H1 (cell line): ENCODE measurements around the gene MPHOSPH9. TPM values are rescaled to one million over a fixed set of nuclear protein-coding genes. Genes with fewer than 3 reads are reported as not detected.

Source experiments
- CTCF ChIA-PET: fragments of 300-600 bp; sonication (Branson Sonifier 250); formaldehyde crosslinking; loops from one replicate; lab custom pipeline; 2021; ENCODE audit not compliant: partially characterized antibody; lab: Charles Lee
- POLR2A ChIA-PET: fragments of 300-600 bp; sonication (Branson Sonifier 250); formaldehyde crosslinking; loops from one replicate; lab custom pipeline; 2021; ENCODE audit warnings: inconsistent platforms; ENCODE audit not compliant: partially characterized antibody; lab: Charles Lee
- DNase-seq, 2 experiments: peaks; one replicate each; pipeline versions ENCODE4 v3.0.0 to v3.0.0-alpha.2; 2010 to 2022; ENCODE audit warnings: low spot score in 2 of 2, low read depth in 1 of 2, mixed read lengths in 1 of 2
- FAIRE-seq: peaks from 2 replicates; lab custom pipeline; 2011; peaks lifted over from hg19 to GRCh38; lab: Jason Lieb, UNC
- H2AFZ ChIP-seq: 2 replicates; pipeline ENCODE4 v1.8.1; 2012; ENCODE audit warnings: low read length, inconsistent platforms
- H2AK5ac ChIP-seq: 2 replicates; pipeline ENCODE4 v1.6.1; 2013; ENCODE audit warnings: low read depth, low read length
- H2BK120ac ChIP-seq: replicated peaks from 2 replicates; pipeline ENCODE3; 2013; ENCODE audit warnings: low read depth, low read length, inconsistent platforms
- H2BK12ac ChIP-seq: 2 replicates; pipeline ENCODE4 v1.6.1; 2013; ENCODE audit warnings: low read depth, low read length
- H2BK15ac ChIP-seq: 2 replicates; pipeline ENCODE4 v1.6.1; 2013; ENCODE audit warnings: low read length
- H2BK20ac ChIP-seq: 2 replicates; pipeline ENCODE4 v1.6.1; 2013; ENCODE audit warnings: low read length
- H2BK5ac ChIP-seq: 2 replicates; pipeline ENCODE4 v1.6.1; 2013; ENCODE audit warnings: low read depth, low read length
- H3K14ac ChIP-seq: 2 replicates; pipeline ENCODE4 v1.6.1; 2013; ENCODE audit warnings: inconsistent platforms; ENCODE audit not compliant: insufficient read length
- H3K18ac ChIP-seq: 2 replicates; pipeline ENCODE4 v1.6.1; 2013; ENCODE audit warnings: low read length; ENCODE audit errors: extremely low read depth
- H3K23ac ChIP-seq: 2 replicates; pipeline ENCODE4 v1.6.1; 2013; ENCODE audit warnings: inconsistent platforms; ENCODE audit not compliant: insufficient read length
- H3K23me2 ChIP-seq: 2 replicates; pipeline ENCODE4 v1.6.1; 2013; ENCODE audit warnings: low read depth, low read length
- H3K27ac ChIP-seq: 2 replicates; pipeline ENCODE4 v1.6.1; 2011; ENCODE audit warnings: low read depth, low read length, inconsistent platforms
- H3K27me3 ChIP-seq, 4 experiments: replicated peaks in 1 of 4; 1 replicate in 1 of 4; 2 replicates in 3 of 4; pipeline versions ENCODE4 v1.6.1 to v1.8.1; 2011 to 2013; ENCODE audit warnings: low read length in 3 of 4, mild to moderate bottlenecking in 3 of 4, inconsistent platforms in 2 of 4, mixed read lengths in 2 of 4, moderate library complexity in 1 of 4; ENCODE audit not compliant: control insufficient read depth in 3 of 4, insufficient read depth in 3 of 4; ENCODE audit errors: extremely low read depth in 1 of 4
- H3K36me3 ChIP-seq, 4 experiments: 2 replicates each; pipeline versions ENCODE4 v1.6.1 to v1.8.1; 2011 to 2013; ENCODE audit warnings: mild to moderate bottlenecking in 4 of 4, low read length in 3 of 4, moderate library complexity in 2 of 4, control low read depth in 1 of 4, inconsistent platforms in 1 of 4; ENCODE audit not compliant: insufficient read depth in 4 of 4, control insufficient read depth in 2 of 4
- H3K4ac ChIP-seq: replicated peaks from 2 replicates; pipeline ENCODE3; 2013; ENCODE audit warnings: low read length, low read depth, mixed read lengths, inconsistent platforms; ENCODE audit not compliant: insufficient read length
- H3K4me1 ChIP-seq, 4 experiments: replicated peaks in 1 of 4; 1 replicate in 1 of 4; 2 replicates in 3 of 4; pipeline versions ENCODE4 v1.6.1 to v1.8.1; 2011 to 2013; ENCODE audit warnings: low read length in 3 of 4, inconsistent platforms in 2 of 4, mixed read lengths in 1 of 4; ENCODE audit not compliant: insufficient read depth in 4 of 4, control insufficient read depth in 3 of 4
- H3K4me2 ChIP-seq, 2 experiments: 2 replicates each; pipeline versions ENCODE4 v1.6.1 to v1.8.1; 2011 to 2013; ENCODE audit warnings: low read depth in 2 of 2, low read length in 2 of 2, control low read depth in 1 of 2, inconsistent platforms in 1 of 2, mild to moderate bottlenecking in 1 of 2; ENCODE audit not compliant: insufficient read depth in 1 of 2
- H3K4me3 ChIP-seq, 4 experiments: fragments of 200-600, 300-600 bp in 1 of 4; sonication (generic), shearing (Covaris generic), sonication (Bioruptor Twin) in 1 of 4; 2 replicates each; pipeline versions ENCODE4 v1.5.1 to v1.8.1; 2011 to 2016; ENCODE audit warnings: low read length in 4 of 4, low read depth in 3 of 4, control low read depth in 2 of 4, inconsistent platforms in 2 of 4, mild to moderate bottlenecking in 2 of 4, mixed read lengths in 1 of 4, moderate library complexity in 1 of 4; ENCODE audit not compliant: insufficient read depth in 2 of 4; ENCODE audit errors: extremely low read depth in 1 of 4
- H3K56ac ChIP-seq: replicated peaks from 2 replicates; pipeline ENCODE3; 2013; ENCODE audit warnings: low read depth, mild to moderate bottlenecking, mixed read lengths, low read length, inconsistent platforms; ENCODE audit not compliant: insufficient read length
- H3K79me1 ChIP-seq: 2 replicates; pipeline ENCODE4 v1.6.1; 2013; ENCODE audit warnings: low read depth, low read length, control low read depth
- H3K79me2 ChIP-seq, 2 experiments: 2 replicates each; pipeline versions ENCODE4 v1.6.1 to v1.8.1; 2012 to 2013; ENCODE audit warnings: low read length in 2 of 2, mild to moderate bottlenecking in 2 of 2, inconsistent platforms in 1 of 2; ENCODE audit not compliant: insufficient read depth in 2 of 2, control insufficient read depth in 1 of 2
- H3K9ac ChIP-seq, 4 experiments: replicated peaks in 1 of 4; 1 replicate in 1 of 4; 2 replicates in 3 of 4; pipeline versions ENCODE4 v1.6.1 to v1.8.1; 2011 to 2013; ENCODE audit warnings: low read depth in 3 of 4, low read length in 3 of 4, control low read depth in 2 of 4, mild to moderate bottlenecking in 2 of 4, moderate library complexity in 2 of 4, inconsistent platforms in 1 of 4; ENCODE audit errors: extremely low read depth in 1 of 4
- H3K9me3 ChIP-seq, 2 experiments: 2 replicates each; pipeline versions ENCODE4 v1.6.1 to v1.8.1; 2012 to 2013; ENCODE audit warnings: mild to moderate bottlenecking in 2 of 2, moderate library complexity in 2 of 2, control low read depth in 1 of 2, inconsistent platforms in 1 of 2, low read depth in 1 of 2, low read length in 1 of 2, mixed read lengths in 1 of 2; ENCODE audit not compliant: insufficient read depth in 2 of 2
- H4K20me1 ChIP-seq, 2 experiments: replicated peaks in 1 of 2; 2 replicates each; pipeline versions ENCODE3 to v1.8.1; 2011 to 2013; ENCODE audit warnings: inconsistent platforms in 2 of 2, low read length in 2 of 2, mild to moderate bottlenecking in 1 of 2; ENCODE audit not compliant: insufficient read depth in 2 of 2, control insufficient read depth in 1 of 2
- H4K5ac ChIP-seq: 2 replicates; pipeline ENCODE4 v1.6.1; 2013; ENCODE audit warnings: low read length, low read depth, mixed read lengths, inconsistent platforms; ENCODE audit not compliant: insufficient read length
- H4K8ac ChIP-seq: 2 replicates; pipeline ENCODE4 v1.8.0; 2013; ENCODE audit warnings: mild to moderate bottlenecking, moderate library complexity, low read length, inconsistent platforms; ENCODE audit not compliant: insufficient read depth; ENCODE audit errors: extremely low read depth
- H4K91ac ChIP-seq: replicated peaks from 2 replicates; pipeline ENCODE3; 2013; ENCODE audit warnings: low read length, mixed read lengths, inconsistent platforms; ENCODE audit not compliant: insufficient read length
- ASH2L ChIP-seq: fragments of 200-600, 300-600 bp; sonication (generic); IDR thresholded peaks from one replicate; pipeline ENCODE4 v1.7.1; 2017; ENCODE audit warnings: low read length
- ATF3 ChIP-seq: IDR thresholded peaks from 2 replicates; pipeline ENCODE4 v1.6.1; 2011; ENCODE audit warnings: low read depth, mild to moderate bottlenecking, low read length; ENCODE audit not compliant: insufficient read depth
- JUND ChIP-seq: IDR thresholded peaks from 2 replicates; pipeline ENCODE4 v1.6.1; 2011; ENCODE audit warnings: mild to moderate bottlenecking, improper control_type of control experiment, low read length
- KDM4A ChIP-seq: IDR thresholded peaks from one replicate; pipeline ENCODE4 v1.7.1; 2012; ENCODE audit warnings: low read depth, mild to moderate bottlenecking, moderate library complexity, low read length, inconsistent platforms; ENCODE audit not compliant: severe bottlenecking
- MAX ChIP-seq: IDR thresholded peaks from 2 replicates; pipeline ENCODE4 v1.6.1; 2012; ENCODE audit warnings: inconsistent platforms
- SP2 ChIP-seq: IDR thresholded peaks from 2 replicates; pipeline ENCODE4 v1.6.1; 2012; ENCODE audit warnings: mild to moderate bottlenecking, low read length, inconsistent platforms
- SRF ChIP-seq: IDR thresholded peaks from 2 replicates; pipeline ENCODE4 v1.6.1; 2011; ENCODE audit warnings: mild to moderate bottlenecking, low read depth, low read length, moderate library complexity
- WGBS, 2 experiments: shearing (Covaris generic) in 1 of 2; methylation state at CpG; one replicate each; pipeline versions ENCODE4 v1.1.6 to v1.1.7; 2013 to 2015; ENCODE audit warnings: low lambda C conversion rate in 2 of 2, mixed read lengths in 2 of 2, inconsistent platforms in 1 of 2, low coverage in 1 of 2, missing lambda C conversion rate in 1 of 2; ENCODE audit not compliant: insufficient replicate concordance in 2 of 2, insufficient coverage in 1 of 2, insufficient read length in 1 of 2; ENCODE audit errors: extremely low coverage in 1 of 2, missing lambda C conversion rate in 1 of 2; 5-methylcytosine and 5-hydroxymethylcytosine counted together
- polyA plus RNA-seq, 7 experiments: library from polyadenylated mRNA; depleted of rRNA in 3 of 7; stranded (reverse) in 5 of 7; unstranded in 2 of 7; fragments of >200 nt in 5 of 7; fragments of 200-250 nt in 2 of 7; gene quantifications; 1 replicate in 5 of 7; 2 replicates in 1 of 7; 4 replicates in 1 of 7; pipeline versions ENCODE4 v1.2.1 to v1.2.3, GENCODE V29; 2011 to 2013; ENCODE audit warnings: missing spikeins in 2 of 7, mixed read lengths in 2 of 7
- total RNA-seq: library from RNA; stranded (reverse); fragmentation: NEBNext Ultra II Directional; extraction: Animal tissue kit (Norgen Biotek cat#: 25700); gene quantifications from 2 replicates; pipeline ENCODE4 v1.2.1, GENCODE V29; 2021

MPHOSPH9 gene
- total and polyA plus RNA-seq, 2 of the 8 experiments (the other 6 are each of a cell fraction or from before 2014, with no cell fraction given) = 8.8 to 48.8 TPM

GRCh38 chr12:123200414-123200813, 32.5 kb downstream of the MPHOSPH9 start:
- FAIRE-seq = no peak
- Histone ChIP-seq H4K8ac (no peak overlapping the region), H3K4me1 (no peaks in the 10 kb centered on the region), H3K9ac (no peak overlapping the region), H3K9me3 (no peaks in the 10 kb centered on the region), H4K20me1 (peaks cover 0 to 1% of the 10 kb centered on the region in 2 experiments), H3K4ac (no peak overlapping the region), H3K27ac (no peak overlapping the region), H2BK20ac (no peak overlapping the region), H2AK5ac (no peak overlapping the region), H3K23me2 (no peaks in the 10 kb centered on the region), H3K23ac (no peak overlapping the region), H3K18ac (no peak overlapping the region), H3K79me1 (no peaks in the 10 kb centered on the region), H3K4me2 (no peak overlapping the region), H3K4me3 (no peak overlapping the region), H2BK120ac (no peak overlapping the region), H3K79me2 (no peaks in the 10 kb centered on the region), H2BK15ac (no peak overlapping the region), H2AFZ (no peak overlapping the region), H4K91ac (no peak overlapping the region), H3K14ac (no peak overlapping the region), H4K5ac (no peak overlapping the region), H3K56ac (no peak overlapping the region), H2BK5ac (no peak overlapping the region), H3K27me3 (no peaks in the 10 kb centered on the region), H3K36me3 (peaks cover 6 to 38% (median 8%) of the 10 kb centered on the region in 4 experiments; a peak in 7 of 8 replicates), H2BK12ac (no peak overlapping the region)
- WGBS, 2 experiments = 87% methylated on average over 7 of the region's 7 CpGs; no CpG with 5 or more reads in 1 of the 2 experiments
- no peak for DNase-seq
- ChIA-PET POLR2A (no interaction called here), CTCF (interaction anchor here (0.6 kb wide), 1 partner anchor 676 kb away, joined by 3 read pairs; no protein-coding TSS in a partner anchor)
- no peak for TF ChIP-seq ATF3
- TF ChIP-seq ASH2L = no peak
- no peak for TF ChIP-seq SP2
- TF ChIP-seq MAX = no peak
- TF ChIP-seq SRF = no peak
- no peak for TF ChIP-seq JUND
- no peak for TF ChIP-seq KDM4A
